ENCODE data around the gene PIGN.
A peak's percentile ranks its signal among the peaks of the same experiment; 100 is the strongest.
"Not testable (repeated sequence)": the region's sequence is repeated elsewhere in the genome, so short reads cannot be mapped to it uniquely, and the experiment has no call there.

Gene PIGN

GRCh38 chr18:62183578-62184195 is 3.2 kb downstream of the PIGN start:
- no peak overlapping the region for H3K4me3 ChIP-seq (ENCODE audit: low read length)
- TF ChIP-seq, protein P1, sequence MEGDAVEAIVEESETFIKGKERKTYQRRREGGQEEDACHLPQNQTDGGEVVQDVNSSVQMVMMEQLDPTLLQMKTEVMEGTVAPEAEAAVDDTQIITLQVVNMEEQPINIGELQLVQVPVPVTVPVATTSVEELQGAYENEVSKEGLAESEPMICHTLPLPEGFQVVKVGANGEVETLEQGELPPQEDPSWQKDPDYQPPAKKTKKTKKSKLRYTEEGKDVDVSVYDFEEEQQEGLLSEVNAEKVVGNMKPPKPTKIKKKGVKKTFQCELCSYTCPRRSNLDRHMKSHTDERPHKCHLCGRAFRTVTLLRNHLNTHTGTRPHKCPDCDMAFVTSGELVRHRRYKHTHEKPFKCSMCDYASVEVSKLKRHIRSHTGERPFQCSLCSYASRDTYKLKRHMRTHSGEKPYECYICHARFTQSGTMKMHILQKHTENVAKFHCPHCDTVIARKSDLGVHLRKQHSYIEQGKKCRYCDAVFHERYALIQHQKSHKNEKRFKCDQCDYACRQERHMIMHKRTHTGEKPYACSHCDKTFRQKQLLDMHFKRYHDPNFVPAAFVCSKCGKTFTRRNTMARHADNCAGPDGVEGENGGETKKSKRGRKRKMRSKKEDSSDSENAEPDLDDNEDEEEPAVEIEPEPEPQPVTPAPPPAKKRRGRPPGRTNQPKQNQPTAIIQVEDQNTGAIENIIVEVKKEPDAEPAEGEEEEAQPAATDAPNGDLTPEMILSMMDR (IDR thresholded peaks at IDR 0.05; ENCODE audit: insufficient read depth, low read depth, low read length, missing control alignments): peak; percentile 94
- peak; percentile 67 for DNase-seq (ENCODE audit: low read depth)

DNA sequence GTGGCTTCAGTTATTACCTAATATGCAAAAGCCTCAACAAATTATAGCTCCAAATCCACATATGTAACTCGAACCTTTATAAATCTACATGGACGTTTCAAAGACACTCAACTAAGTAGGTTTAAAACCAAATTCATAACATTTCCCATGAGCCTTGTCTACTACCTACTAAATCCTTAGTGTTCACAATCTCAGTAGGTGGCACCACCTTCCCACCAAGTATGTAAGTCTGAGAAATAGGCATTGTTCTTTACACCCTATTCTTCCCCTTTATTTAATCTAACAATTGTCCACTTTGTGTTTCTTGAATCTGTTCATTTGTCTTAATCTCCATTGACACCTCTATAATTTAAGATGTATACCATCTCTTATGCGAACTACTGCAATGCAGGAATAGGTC is 4.6 kb downstream of the PIGN start:
- H3K4me3 ChIP-seq (ENCODE audit: low read length): no peak overlapping the region
- DNase-seq (ENCODE audit: low read depth): no peak
- TF ChIP-seq, protein P1 (IDR thresholded peaks at IDR 0.05; ENCODE audit: insufficient read depth, low read depth, low read length, missing control alignments): no peak

- DNase-seq (ENCODE audit: low read depth): no peak
- H3K4me3 ChIP-seq (ENCODE audit: low read length): no peak overlapping the region
- TF ChIP-seq, protein P1 (IDR thresholded peaks at IDR 0.05; ENCODE audit: insufficient read depth, low read depth, low read length, missing control alignments): no peak
Measured at GRCh38 chr18:62179213-62179612, 7.6 kb downstream of the PIGN start.

- no peak for DNase-seq (ENCODE audit: low read depth)
- H3K4me3 ChIP-seq (ENCODE audit: low read length): no peak overlapping the region
- TF ChIP-seq, protein P1 (IDR thresholded peaks at IDR 0.05; ENCODE audit: insufficient read depth, low read depth, low read length, missing control alignments): no peak
Measured at GRCh38 chr18:62177271-62177670, 9.6 kb downstream of the PIGN start.

DNA sequence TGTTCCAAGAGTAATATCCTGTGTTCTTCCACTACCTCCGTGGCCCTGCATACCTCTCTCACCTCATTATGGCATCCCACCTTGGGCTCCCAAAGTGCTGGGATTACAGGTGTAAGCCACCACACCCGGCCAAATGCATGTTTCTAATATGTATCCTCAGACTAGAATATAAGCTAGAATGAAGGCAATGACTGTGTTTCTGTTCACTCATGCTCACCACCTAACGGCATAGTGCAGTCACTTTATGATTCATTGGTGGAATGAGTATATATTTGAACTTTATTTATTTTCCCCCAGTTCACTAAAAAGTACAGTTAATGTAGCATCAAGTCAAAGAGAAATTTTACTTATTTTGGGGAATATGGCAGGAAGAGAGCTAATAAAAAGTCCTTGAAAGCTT is 11.3 kb downstream of the PIGN start:
- DNase-seq (ENCODE audit: low read depth): no peak
- H3K4me3 ChIP-seq (ENCODE audit: low read length): no peak overlapping the region
- TF ChIP-seq, protein P1 (IDR thresholded peaks at IDR 0.05; ENCODE audit: insufficient read depth, low read depth, low read length, missing control alignments): no peak

- no peak for DNase-seq (ENCODE audit: low read depth)
- H3K4me3 ChIP-seq (ENCODE audit: low read length): no peak overlapping the region
- TF ChIP-seq, protein P1 (IDR thresholded peaks at IDR 0.05; ENCODE audit: insufficient read depth, low read depth, low read length, missing control alignments): no peak
Measured at GRCh38 chr18:62172298-62172697, 14.6 kb downstream of the PIGN start.

- no peak overlapping the region for H3K4me3 ChIP-seq (ENCODE audit: low read length)
- TF ChIP-seq, protein P1 (IDR thresholded peaks at IDR 0.05; ENCODE audit: insufficient read depth, low read depth, low read length, missing control alignments): no peak
- DNase-seq (ENCODE audit: low read depth): no peak
Measured at GRCh38 chr18:62170857-62171256, 16.0 kb downstream of the PIGN start.

GRCh38 chr18:62166524-62166923 is 20.3 kb downstream of the PIGN start:
- not testable (repeated sequence) for DNase-seq (ENCODE audit: low read depth); H3K4me3 ChIP-seq (ENCODE audit: low read length)
